Karpas-422 (cell line): ENCODE measurements around the gene VASN. TPM values are rescaled to one million over a fixed set of nuclear protein-coding genes. Genes with fewer than 3 reads are reported as not detected.
A peak's percentile ranks its signal among the peaks of the same experiment; 100 is the strongest.

Source experiments
- DNase-seq: peaks from one replicate; pipeline ENCODE4 v3.0.0-alpha.2; 2015
- H2AFZ ChIP-seq: fragments of 200-600 bp; sonication (generic); 2 replicates; pipeline ENCODE4 v1.6.1; 2014; ENCODE audit warnings: antibody characterized with exemption, low read length, mixed read lengths
- H3K27ac ChIP-seq: fragments of 200-600 bp; sonication (generic); 2 replicates; pipeline ENCODE4 v1.5.1; 2014; ENCODE audit warnings: mild to moderate bottlenecking, low read length, moderate library complexity
- H3K27me3 ChIP-seq: fragments of 200-600 bp; sonication (generic); 2 replicates; pipeline ENCODE4 v1.6.1; 2014; ENCODE audit warnings: low read length, mixed read lengths
- H3K36me3 ChIP-seq: fragments of 200-600 bp; sonication (generic); 2 replicates; pipeline ENCODE4 v1.6.1; 2014; ENCODE audit warnings: low read length, mixed read lengths; ENCODE audit not compliant: insufficient read depth
- H3K4me1 ChIP-seq: fragments of 200-600 bp; sonication (generic); 2 replicates; pipeline ENCODE4 v1.6.1; 2014; ENCODE audit warnings: mild to moderate bottlenecking, low read length, mixed read lengths
- H3K4me2 ChIP-seq: fragments of 200-600 bp; sonication (generic); 2 replicates; pipeline ENCODE4 v1.6.1; 2014; ENCODE audit warnings: low read length, low read depth, mild to moderate bottlenecking; ENCODE audit not compliant: poor library complexity, severe bottlenecking
- H3K4me3 ChIP-seq: fragments of 200-600 bp; sonication (generic); 2 replicates; pipeline ENCODE4 v1.5.1; 2014; ENCODE audit warnings: mild to moderate bottlenecking, antibody characterized with exemption, low read length, mixed read lengths
- H3K79me2 ChIP-seq: fragments of 200-600 bp; sonication (generic); 2 replicates; pipeline ENCODE4 v1.6.1; 2014; ENCODE audit warnings: mild to moderate bottlenecking, low read length, mixed read lengths
- H3K9ac ChIP-seq: fragments of 200-600 bp; sonication (generic); 2 replicates; pipeline ENCODE4 v1.6.0; 2014; ENCODE audit warnings: low read length
- H3K9me2 ChIP-seq: fragments of 200-600 bp; sonication (generic), shearing (Covaris generic); replicated peaks from 2 replicates; pipeline ENCODE4 v1.6.0; 2014; ENCODE audit warnings: mild to moderate bottlenecking, low read length, moderate library complexity; ENCODE audit not compliant: insufficient read depth
- H3K9me3 ChIP-seq: fragments of 300-700, 200-600 bp; sonication (generic); 2 replicates; pipeline ENCODE4 v1.6.1; 2014; ENCODE audit warnings: low read length, mixed read lengths
- H4K20me1 ChIP-seq: fragments of 200-600 bp; sonication (generic); 2 replicates; pipeline ENCODE4 v1.6.1; 2014; ENCODE audit warnings: mild to moderate bottlenecking, antibody characterized with exemption, low read length, low read depth; ENCODE audit not compliant: insufficient read depth
- total RNA-seq: library from RNA; depleted of rRNA; stranded (reverse); fragments of >200 nt; shearing (Covaris generic); gene quantifications from 2 replicates; pipeline ENCODE4 v1.2.3, GENCODE V29; 2014; ENCODE audit warnings: low replicate concordance

Gene VASN
- total RNA-seq, 1 experiment from 2014 or later = 4.1 TPM

- Histone ChIP-seq H2AFZ (peak within 1 kb of the TSS; percentile 77), H4K20me1 (peaks cover 12% of the 10 kb centered on the region; the same call in 1 of the 2 replicates), H3K4me3 (peak within 1 kb of the TSS; percentile 78), H3K9me3 (no peaks in the 10 kb centered on the region), H3K27me3 (no peaks in the 10 kb centered on the region), H3K36me3 (peaks cover 6% of the 10 kb centered on the region), H3K79me2 (peaks cover 41% of the 10 kb centered on the region), H3K27ac (peak within 1 kb of the TSS; percentile 62), H3K9ac (peak within 1 kb of the TSS; percentile 96), H3K9me2 (no peaks in the 10 kb centered on the region), H3K4me2 (peak within 1 kb of the TSS; percentile 98), H3K4me1 (peaks cover 24% of the 10 kb centered on the region)
- DNase-seq = peak; percentile 98
Observed at GRCh38 chr16:4416200-4417032, 44.8 kb downstream of the VASN start, which contains the start of gene CORO7. Gene CORO7 (minus strand): TSS chr16:4416596. CDS start chr16:4416518, 78 bp downstream.

DNA sequence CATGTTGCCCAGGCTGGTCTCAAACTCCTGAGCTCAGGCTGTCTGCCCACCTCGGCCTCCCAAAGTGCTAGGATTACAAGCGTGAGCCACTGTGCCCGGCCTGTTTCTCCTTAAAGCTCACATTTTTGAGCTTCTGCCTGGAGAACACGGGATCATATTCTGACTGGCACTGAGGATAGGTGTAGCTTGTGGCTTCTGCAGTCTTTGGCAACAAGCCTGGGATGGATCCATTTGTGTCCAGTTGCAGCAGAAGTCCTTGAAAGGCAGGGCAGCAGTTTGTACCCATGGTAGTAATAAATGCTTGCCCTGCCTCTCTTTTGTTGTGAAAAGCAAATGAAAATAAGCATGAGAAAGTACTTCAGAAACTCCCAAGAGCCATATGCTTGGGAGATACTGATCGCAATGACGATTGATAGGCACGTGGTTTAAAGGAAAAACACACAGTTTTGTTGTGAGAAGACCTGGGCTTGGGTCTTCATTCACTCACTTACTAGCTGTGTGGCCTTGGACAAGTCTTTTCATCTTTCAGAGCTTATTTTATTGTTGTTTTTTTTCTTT, 47.8 kb downstream of the VASN start:
- Histone ChIP-seq H3K27ac (no peak overlapping the region), H3K79me2 (peaks cover 18% of the 10 kb centered on the region), H3K27me3 (no peaks in the 10 kb centered on the region), H3K9me2 (no peaks in the 10 kb centered on the region), H3K9ac (no peak overlapping the region), H3K4me1 (peaks cover 18% of the 10 kb centered on the region), H4K20me1 (peaks cover 4% of the 10 kb centered on the region; the same call in 1 of the 2 replicates), H3K9me3 (no peaks in the 10 kb centered on the region), H3K4me3 (no peak overlapping the region), H2AFZ (no peak overlapping the region), H3K4me2 (no peak overlapping the region), H3K36me3 (no peaks in the 10 kb centered on the region)
- no peak for DNase-seq

DNA sequence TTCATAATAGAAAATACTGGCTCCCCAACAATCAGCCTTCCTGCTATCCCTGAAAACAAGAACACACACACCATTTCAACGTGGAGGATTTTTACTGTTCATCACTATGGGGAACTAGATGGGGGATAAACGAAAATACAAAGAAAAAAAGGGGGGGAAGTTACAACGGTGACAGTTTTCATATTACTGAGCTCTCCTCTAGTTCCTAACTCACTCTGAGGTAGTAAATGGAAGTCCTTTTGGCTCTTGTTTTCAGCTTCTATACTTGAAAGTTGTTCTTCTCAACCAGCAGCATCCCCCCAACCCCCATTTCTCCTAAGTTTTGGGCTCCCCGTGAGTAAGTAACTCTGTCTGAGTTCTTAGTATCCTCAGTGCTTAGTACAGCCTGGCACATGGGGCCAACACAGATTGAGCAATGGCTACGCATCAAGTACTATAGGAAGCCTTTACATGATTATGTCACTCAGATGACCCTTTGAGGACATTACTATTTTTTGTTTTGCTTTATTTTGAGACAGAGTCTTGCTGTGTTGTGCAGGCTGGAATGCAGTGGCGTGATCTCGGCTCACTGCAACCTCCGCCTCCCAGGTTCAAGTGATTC, 49.0 kb downstream of the VASN start:
- Histone ChIP-seq H3K27me3 (no peaks in the 10 kb centered on the region), H3K9me2 (no peaks in the 10 kb centered on the region), H3K4me2 (no peak overlapping the region), H3K4me3 (no peak overlapping the region), H3K36me3 (no peaks in the 10 kb centered on the region), H4K20me1 (no peaks in the 10 kb centered on the region), H3K79me2 (peaks cover 7% of the 10 kb centered on the region), H3K9ac (no peak overlapping the region), H3K9me3 (no peaks in the 10 kb centered on the region), H3K4me1 (peaks cover 13% of the 10 kb centered on the region), H2AFZ (no peak overlapping the region), H3K27ac (no peak overlapping the region)
- DNase-seq = no peak

GRCh38 chr16:4425378-4426020, 53.9 kb downstream of the VASN start, which contains the start of gene DNAJA3:
Gene DNAJA3 (plus strand): TSS chr16:4425868. CDS start chr16:4425882, 14 bp downstream.
- Histone ChIP-seq H3K36me3 (peaks cover 12% of the 10 kb centered on the region; the same call in 1 of the 2 replicates), H3K27ac (peak within 1 kb of the TSS; percentile 88), H3K9me3 (no peaks in the 10 kb centered on the region), H4K20me1 (0 out of 2 replicates have a peak, but pooled peaks cover 6% of the 10 kb centered on the region), H3K4me1 (peaks cover 20% of the 10 kb centered on the region), H3K4me2 (peak within 1 kb of the TSS; percentile 93), H3K9me2 (no peaks in the 10 kb centered on the region), H2AFZ (peak within 1 kb of the TSS; percentile 97; the same call in 1 of the 2 replicates), H3K79me2 (peaks cover 42% of the 10 kb centered on the region), H3K9ac (peak within 1 kb of the TSS; percentile 90), H3K4me3 (peak within 1 kb of the TSS; percentile 98), H3K27me3 (no peaks in the 10 kb centered on the region)
- DNase-seq = peak; percentile 97

DNA sequence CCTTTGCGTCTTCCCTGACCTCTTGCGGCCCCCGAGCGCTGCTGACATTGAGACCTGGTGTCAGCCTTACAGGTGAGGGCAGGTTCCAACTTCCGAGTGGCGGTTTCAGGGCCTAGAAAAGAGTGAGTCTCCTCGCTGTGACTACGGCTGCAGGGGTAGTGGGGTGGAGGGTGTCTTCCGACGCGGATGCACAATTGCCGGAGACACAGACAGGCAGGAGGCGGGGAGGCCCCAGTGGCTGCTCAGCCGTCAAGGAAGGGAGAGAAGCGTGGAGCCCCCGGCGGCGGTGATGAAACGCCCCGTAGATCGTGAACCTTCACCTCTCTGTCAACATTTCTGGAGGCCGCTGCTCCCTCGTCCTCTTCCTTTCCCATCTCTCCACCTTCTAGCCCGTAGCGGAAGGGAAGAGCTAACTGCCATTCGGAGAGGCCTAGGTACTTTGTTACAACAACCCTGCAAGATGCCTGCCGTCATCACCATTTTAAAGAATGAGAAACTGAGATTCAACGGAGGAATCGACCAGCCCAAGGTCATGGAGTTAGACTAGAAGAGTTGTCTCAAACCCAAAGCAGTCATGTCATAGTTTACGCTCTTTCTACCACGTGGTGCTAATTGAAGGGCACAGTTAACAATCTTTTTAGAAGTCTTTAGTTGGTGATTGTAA, 54.5 kb downstream of the VASN start:
- H3K9ac ChIP-seq = peak overlapping the region; percentile 90
- peak overlapping the region; percentile 93 for H3K4me2 ChIP-seq
- H3K4me3 ChIP-seq = peak overlapping the region; percentile 98
- H3K9me3 ChIP-seq = no peaks in the 10 kb centered on the region
- no peak overlapping the region for H2AFZ ChIP-seq
- 0 out of 2 replicates have a peak, but pooled peaks cover 6% of the 10 kb centered on the region for H4K20me1 ChIP-seq
- peaks cover 20% of the 10 kb centered on the region for H3K4me1 ChIP-seq
- no peaks in the 10 kb centered on the region for H3K9me2 ChIP-seq
- no peaks in the 10 kb centered on the region for H3K27me3 ChIP-seq
- peaks cover 46% of the 10 kb centered on the region for H3K79me2 ChIP-seq
- no peak for DNase-seq
- peak overlapping the region; percentile 88; the same call in 1 of the 2 replicates for H3K27ac ChIP-seq
- H3K36me3 ChIP-seq = peaks cover 12% of the 10 kb centered on the region; the same call in 1 of the 2 replicates

GRCh38 chr16:4426722-4427372, 55.2 kb downstream of the VASN start:
- H3K36me3 ChIP-seq = peaks cover 12% of the 10 kb centered on the region; the same call in 1 of the 2 replicates
- H3K9ac ChIP-seq = peak overlapping the region; percentile 90
- H3K27me3 ChIP-seq = no peaks in the 10 kb centered on the region
- H2AFZ ChIP-seq = no peak overlapping the region
- peaks cover 20% of the 10 kb centered on the region for H3K4me1 ChIP-seq
- peaks cover 48% of the 10 kb centered on the region for H3K79me2 ChIP-seq
- H4K20me1 ChIP-seq = 0 out of 2 replicates have a peak, but pooled peaks cover 6% of the 10 kb centered on the region
- H3K4me3 ChIP-seq = peak overlapping the region; percentile 98
- no peak for DNase-seq
- peak overlapping the region; percentile 88; the same call in 1 of the 2 replicates for H3K27ac ChIP-seq
- H3K4me2 ChIP-seq = peak overlapping the region; percentile 93
- H3K9me3 ChIP-seq = no peaks in the 10 kb centered on the region
- H3K9me2 ChIP-seq = no peaks in the 10 kb centered on the region

- Histone ChIP-seq H3K4me2 (no peak overlapping the region), H4K20me1 (0 out of 2 replicates have a peak, but pooled peaks cover 6% of the 10 kb centered on the region), H3K4me3 (no peak overlapping the region), H2AFZ (no peak overlapping the region), H3K36me3 (peaks cover 12% of the 10 kb centered on the region; the same call in 1 of the 2 replicates), H3K27me3 (no peaks in the 10 kb centered on the region), H3K9me3 (no peaks in the 10 kb centered on the region), H3K27ac (no peak overlapping the region), H3K9me2 (no peaks in the 10 kb centered on the region), H3K9ac (no peak overlapping the region), H3K4me1 (peaks cover 20% of the 10 kb centered on the region), H3K79me2 (peaks cover 52% of the 10 kb centered on the region)
- no peak for DNase-seq
Observed at GRCh38 chr16:4428500-4428899, 56.9 kb downstream of the VASN start.
